IMR-90 (cell line): ENCODE measurements around the gene UNC79.

ENCODE experiments used
- BHLHE40 ChIP-seq: fragments of 150-350 bp; IDR thresholded peaks from 2 replicates; pipeline ENCODE4 v1.6.1; 2016; ENCODE audit warnings: mild to moderate bottlenecking, low read depth, low read length
- CEBPB ChIP-seq: IDR thresholded peaks from 2 replicates; pipeline ENCODE4 v1.6.1; 2012; ENCODE audit warnings: low read depth, low read length, improper control_type of control experiment
- MAFK ChIP-seq: IDR thresholded peaks from 2 replicates; pipeline ENCODE4 v1.6.1; 2012; ENCODE audit warnings: low read depth, low read length, improper control_type of control experiment
- MXI1 ChIP-seq: IDR thresholded peaks from 2 replicates; pipeline ENCODE4 v1.6.1; 2012; ENCODE audit warnings: low read depth, mild to moderate bottlenecking, low read length, moderate library complexity, borderline replicate concordance
- POLR2A ChIP-seq: IDR thresholded peaks from 2 replicates; pipeline ENCODE4 v1.6.1; 2012; ENCODE audit warnings: mild to moderate bottlenecking, low read depth, low read length
- RAD21 ChIP-seq: IDR thresholded peaks from 2 replicates; pipeline ENCODE4 v1.6.1; 2012; ENCODE audit warnings: low read length, improper control_type of control experiment
- SMC3 ChIP-seq: fragments of 150-350 bp; IDR thresholded peaks from 2 replicates; pipeline ENCODE4 v1.6.1; 2016; ENCODE audit warnings: low read depth, mild to moderate bottlenecking, antibody characterized with exemption, low read length, moderate library complexity
- TF ChIP-seq, protein P1 (sequence below): conservative IDR thresholded peaks from 2 replicates; pipeline ENCODE4 v1.5.1; 2012; ENCODE audit warnings: mild to moderate bottlenecking, low read depth, low read length, improper control_type of control experiment

DNA sequence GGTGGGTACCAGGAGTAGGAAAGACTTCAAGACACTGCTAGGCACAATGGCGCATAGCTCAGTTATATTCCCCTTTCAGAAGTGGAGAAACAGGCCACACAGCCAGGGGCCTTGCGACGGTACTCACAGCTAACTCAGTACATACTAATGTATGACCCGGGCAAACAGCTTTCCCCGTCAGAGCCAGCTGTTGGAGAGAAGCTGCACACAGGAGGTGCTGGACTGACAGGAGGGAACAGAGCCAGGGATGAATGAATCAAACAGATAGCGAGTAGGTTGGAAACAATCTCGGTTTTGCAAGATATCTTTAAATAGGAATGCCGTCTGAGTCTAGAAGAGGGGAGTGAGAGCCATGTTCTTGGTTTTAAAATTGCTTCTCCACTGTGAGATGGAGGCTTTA, 312.0 kb downstream of the UNC79 start:
- TF ChIP-seq, protein P1, sequence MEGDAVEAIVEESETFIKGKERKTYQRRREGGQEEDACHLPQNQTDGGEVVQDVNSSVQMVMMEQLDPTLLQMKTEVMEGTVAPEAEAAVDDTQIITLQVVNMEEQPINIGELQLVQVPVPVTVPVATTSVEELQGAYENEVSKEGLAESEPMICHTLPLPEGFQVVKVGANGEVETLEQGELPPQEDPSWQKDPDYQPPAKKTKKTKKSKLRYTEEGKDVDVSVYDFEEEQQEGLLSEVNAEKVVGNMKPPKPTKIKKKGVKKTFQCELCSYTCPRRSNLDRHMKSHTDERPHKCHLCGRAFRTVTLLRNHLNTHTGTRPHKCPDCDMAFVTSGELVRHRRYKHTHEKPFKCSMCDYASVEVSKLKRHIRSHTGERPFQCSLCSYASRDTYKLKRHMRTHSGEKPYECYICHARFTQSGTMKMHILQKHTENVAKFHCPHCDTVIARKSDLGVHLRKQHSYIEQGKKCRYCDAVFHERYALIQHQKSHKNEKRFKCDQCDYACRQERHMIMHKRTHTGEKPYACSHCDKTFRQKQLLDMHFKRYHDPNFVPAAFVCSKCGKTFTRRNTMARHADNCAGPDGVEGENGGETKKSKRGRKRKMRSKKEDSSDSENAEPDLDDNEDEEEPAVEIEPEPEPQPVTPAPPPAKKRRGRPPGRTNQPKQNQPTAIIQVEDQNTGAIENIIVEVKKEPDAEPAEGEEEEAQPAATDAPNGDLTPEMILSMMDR: no peak
- TF ChIP-seq MAFK: no peak
- no peak for TF ChIP-seq POLR2A
- no peak for TF ChIP-seq MXI1
- no peak for TF ChIP-seq SMC3
- TF ChIP-seq CEBPB: no peak
- no peak for TF ChIP-seq RAD21
- TF ChIP-seq BHLHE40: no peak
